GM23248 (cell line): ENCODE measurements around the gene L3MBTL4. TPM values are rescaled to one million over a fixed set of nuclear protein-coding genes. Genes with fewer than 3 reads are reported as not detected.

Experiments
- DNase-seq: peaks from one replicate; pipeline ENCODE4 v3.0.0-alpha.2; 2015
- H2AFZ ChIP-seq: fragments of 200-600 bp; sonication (generic); 2 replicates; pipeline ENCODE4 v1.6.1; 2016; ENCODE audit warnings: antibody characterized with exemption
- H3F3A ChIP-seq: fragments of 200-600 bp; sonication (generic); 2 replicates; pipeline ENCODE4 v1.6.1; 2016; ENCODE audit warnings: mild to moderate bottlenecking, antibody characterized with exemption, mixed run types; ENCODE audit not compliant: insufficient read depth
- H3K27ac ChIP-seq: fragments of 200-600 bp; sonication (generic); 2 replicates; pipeline ENCODE4 v1.5.1; 2016; ENCODE audit warnings: mild to moderate bottlenecking
- H3K27me3 ChIP-seq: fragments of 200-600 bp; sonication (generic); replicated peaks from 2 replicates; pipeline ENCODE4 v1.6.1; 2016; ENCODE audit warnings: mild to moderate bottlenecking; ENCODE audit not compliant: insufficient read depth
- H3K36me3 ChIP-seq: fragments of 200-600 bp; sonication (generic); 2 replicates; pipeline ENCODE4 v1.6.1; 2016; ENCODE audit warnings: low read depth, mild to moderate bottlenecking
- H3K4me1 ChIP-seq: fragments of 200-600 bp; sonication (generic); 2 replicates; pipeline ENCODE4 v1.6.1; 2016; ENCODE audit warnings: mild to moderate bottlenecking; ENCODE audit not compliant: insufficient read depth
- H3K4me2 ChIP-seq: fragments of 200-600 bp; sonication (generic); one replicate; pipeline ENCODE4 v1.6.1; 2016; ENCODE audit warnings: mild to moderate bottlenecking; ENCODE audit not compliant: unreplicated experiment
- H3K4me3 ChIP-seq: fragments of 200-600 bp; sonication (generic); 2 replicates; pipeline ENCODE4 v1.5.1; 2016; ENCODE audit warnings: mild to moderate bottlenecking
- H3K79me2 ChIP-seq: fragments of 200-600 bp; sonication (generic); 2 replicates; pipeline ENCODE4 v1.6.1; 2016; ENCODE audit warnings: mild to moderate bottlenecking; ENCODE audit not compliant: insufficient read depth
- H3K9ac ChIP-seq: fragments of 200-600 bp; sonication (generic); 2 replicates; pipeline ENCODE4 v1.6.1; 2016; ENCODE audit warnings: mild to moderate bottlenecking
- H3K9me2 ChIP-seq: fragments of 200-600 bp; sonication (generic); 2 replicates; pipeline ENCODE4 v1.6.1; 2016; ENCODE audit warnings: mixed run types, mild to moderate bottlenecking, moderate library complexity; ENCODE audit not compliant: insufficient read depth
- H3K9me3 ChIP-seq: fragments of 200-600 bp; sonication (generic); one replicate; pipeline ENCODE4 v1.6.1; 2017; ENCODE audit warnings: low read depth
- H4K20me1 ChIP-seq: fragments of 200-600 bp; sonication (generic); 2 replicates; pipeline ENCODE4 v1.6.0; 2016; ENCODE audit not compliant: insufficient read depth
- EZH2 ChIP-seq: fragments of 200-600 bp; sonication (generic); IDR thresholded peaks from 2 replicates; pipeline ENCODE4 v1.6.1; 2018; ENCODE audit warnings: antibody characterized with exemption, mild to moderate bottlenecking; ENCODE audit not compliant: insufficient read depth, poor library complexity, severe bottlenecking
- EZH2phosphoT487 ChIP-seq: fragments of 200-600 bp; sonication (generic); IDR thresholded peaks from 2 replicates; pipeline ENCODE4 v1.6.1; 2018; ENCODE audit warnings: antibody characterized with exemption, moderate library complexity, mild to moderate bottlenecking, low read depth; ENCODE audit not compliant: insufficient read depth
- WGBS, 2 experiments: methylation state at CpG; one replicate each; pipeline ENCODE4 v1.1.6; 2015 to 2017; ENCODE audit warnings: low lambda C conversion rate in 2 of 2, low coverage in 1 of 2; ENCODE audit errors: missing lambda C conversion rate in 2 of 2; 5-methylcytosine and 5-hydroxymethylcytosine counted together
- in situ Hi-C: fragments of 300-500 bp; cut with MboI; formaldehyde crosslinking; loops from 2 replicates; pipeline ENCODE4 v1.15.0; 2020
- polyA plus RNA-seq: library from polyadenylated mRNA; unstranded; fragments of >200 nt; fragmentation: Nextera tagmentation; extraction: Ambion mirVana; gene quantifications from 2 replicates; pipeline ENCODE4 v1.2.1, GENCODE V29; 2016
- total RNA-seq: library from RNA; depleted of rRNA; stranded (reverse); fragments of >200 nt; shearing (Covaris generic); gene quantifications from 2 replicates; pipeline ENCODE4 v1.2.3, GENCODE V29; 2014

L3MBTL4 gene
- total and polyA plus RNA-seq, 2 experiments from 2014 or later, result not detected

DNA sequence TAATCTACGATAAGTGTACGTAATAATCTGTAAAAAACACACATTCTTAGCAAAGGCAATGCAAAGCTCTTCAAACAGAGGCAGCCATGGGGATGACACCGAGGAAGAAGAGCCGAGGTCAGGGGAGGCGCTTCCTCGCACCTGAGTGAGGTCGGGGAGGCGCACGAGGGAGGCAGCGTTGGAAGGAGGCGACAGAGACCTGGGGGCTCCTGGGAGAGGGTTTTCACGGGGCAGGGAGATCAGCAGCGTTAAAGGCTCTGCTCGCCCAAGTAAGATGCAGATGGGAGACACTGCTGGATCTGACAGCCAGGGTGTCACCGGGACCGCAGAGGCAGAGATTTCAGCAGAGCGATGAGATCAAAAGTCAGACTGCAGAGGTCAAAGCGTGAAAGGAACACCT is 143.1 kb downstream of the L3MBTL4 start:
- Histone ChIP-seq H3K4me1 (no peaks in the 10 kb centered on the region), H3K27me3 (no peaks in the 10 kb centered on the region), H3F3A (no peaks in the 10 kb centered on the region), H3K27ac (no peak overlapping the region), H3K9ac (no peak overlapping the region), H3K9me2 (no peaks in the 10 kb centered on the region), H3K9me3 (no peaks in the 10 kb centered on the region), H3K4me3 (no peak overlapping the region), H4K20me1 (no peaks in the 10 kb centered on the region), H3K36me3 (no peaks in the 10 kb centered on the region), H2AFZ (no peak overlapping the region), H3K79me2 (no peaks in the 10 kb centered on the region), H3K4me2 (no peak overlapping the region)
- in situ Hi-C loops, result no loop called here
- no peak for TF ChIP-seq EZH2
- TF ChIP-seq EZH2phosphoT487, result no peak
- DNase-seq, result no peak
- WGBS, 2 experiments, result 73 to 75% methylated on average over 18 of the region's 18 CpGs

DNA sequence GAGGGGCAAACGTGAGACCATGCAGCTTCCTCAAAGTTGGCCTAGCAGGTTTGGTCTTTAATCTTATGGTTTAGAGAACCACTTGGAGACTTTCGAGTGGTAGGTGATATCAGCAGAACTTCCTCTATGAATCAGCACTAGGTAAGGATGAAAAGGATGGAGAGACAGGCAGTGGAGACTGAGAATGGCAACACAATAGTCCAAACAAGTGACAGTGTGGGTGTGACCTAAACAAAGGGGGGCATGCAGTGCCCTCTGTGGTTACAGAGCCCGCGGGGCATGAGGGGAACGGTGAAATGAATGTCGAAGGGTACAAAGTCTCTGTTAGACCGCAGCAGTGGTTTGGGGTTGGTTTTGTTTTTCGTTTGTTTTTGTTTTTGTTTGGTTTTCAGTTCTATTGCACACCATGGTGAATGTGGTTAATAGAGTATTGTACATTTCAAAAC is 143.9 kb downstream of the L3MBTL4 start:
- Histone ChIP-seq H3K9me3 (no peaks in the 10 kb centered on the region), H3K36me3 (no peaks in the 10 kb centered on the region), H3K9ac (no peak overlapping the region), H3F3A (no peaks in the 10 kb centered on the region), H3K4me1 (no peaks in the 10 kb centered on the region), H3K27ac (no peak overlapping the region), H4K20me1 (no peaks in the 10 kb centered on the region), H3K27me3 (no peaks in the 10 kb centered on the region), H3K4me2 (no peak overlapping the region), H3K4me3 (no peak overlapping the region), H3K9me2 (no peaks in the 10 kb centered on the region), H3K79me2 (no peaks in the 10 kb centered on the region), H2AFZ (no peak overlapping the region)
- 73 to 79% methylated on average over 8 of the region's 8 CpGs for WGBS, 2 experiments
- no peak for TF ChIP-seq EZH2
- TF ChIP-seq EZH2phosphoT487, result no peak
- in situ Hi-C loops, result no loop called here
- no peak for DNase-seq

DNA sequence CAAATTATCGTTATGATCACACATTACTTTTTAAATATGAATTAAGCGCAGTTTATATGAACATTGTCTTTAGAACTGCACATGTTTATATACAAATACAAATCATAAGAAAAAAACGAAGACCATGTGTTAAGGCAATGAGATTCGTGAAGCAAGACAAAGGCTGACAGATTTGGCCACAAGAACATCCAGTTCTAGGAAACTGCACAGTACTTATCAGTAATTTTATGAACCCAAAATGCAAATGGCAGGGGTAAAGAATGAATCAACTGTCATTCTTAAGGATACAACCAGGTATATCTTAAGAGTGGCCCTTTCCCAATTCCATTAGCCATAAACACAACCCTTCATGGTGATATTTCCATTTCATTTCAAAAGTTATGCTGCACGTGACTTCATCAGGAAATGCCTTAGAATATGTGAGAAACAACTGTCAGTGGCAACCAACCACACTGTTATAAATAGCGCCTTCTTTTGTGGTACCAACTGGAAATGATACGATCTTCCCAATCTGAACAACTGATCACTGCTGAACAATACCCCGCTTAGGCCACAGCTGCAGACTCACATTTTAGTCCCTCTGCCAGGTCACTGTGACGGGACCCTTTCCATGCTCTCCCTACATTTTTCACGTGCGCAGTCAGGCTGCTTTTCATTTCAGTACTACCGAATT is 144.9 kb downstream of the L3MBTL4 start:
- Histone ChIP-seq H3K36me3 (no peaks in the 10 kb centered on the region), H3K79me2 (no peaks in the 10 kb centered on the region), H3K9ac (no peak overlapping the region), H3K9me2 (no peaks in the 10 kb centered on the region), H3K9me3 (no peaks in the 10 kb centered on the region), H3K4me2 (no peak overlapping the region), H2AFZ (no peak overlapping the region), H3K27me3 (no peaks in the 10 kb centered on the region), H3K4me3 (no peak overlapping the region), H4K20me1 (no peaks in the 10 kb centered on the region), H3K27ac (no peak overlapping the region), H3K4me1 (no peaks in the 10 kb centered on the region), H3F3A (no peaks in the 10 kb centered on the region)
- TF ChIP-seq EZH2 (no peak), EZH2phosphoT487 (no peak)
- 70 to 72% methylated on average over 12 of the region's 12 CpGs for whole genome bisulfite sequencing, 2 experiments
- in situ Hi-C loops, result no loop called here
- no peak for DNase-seq

DNA sequence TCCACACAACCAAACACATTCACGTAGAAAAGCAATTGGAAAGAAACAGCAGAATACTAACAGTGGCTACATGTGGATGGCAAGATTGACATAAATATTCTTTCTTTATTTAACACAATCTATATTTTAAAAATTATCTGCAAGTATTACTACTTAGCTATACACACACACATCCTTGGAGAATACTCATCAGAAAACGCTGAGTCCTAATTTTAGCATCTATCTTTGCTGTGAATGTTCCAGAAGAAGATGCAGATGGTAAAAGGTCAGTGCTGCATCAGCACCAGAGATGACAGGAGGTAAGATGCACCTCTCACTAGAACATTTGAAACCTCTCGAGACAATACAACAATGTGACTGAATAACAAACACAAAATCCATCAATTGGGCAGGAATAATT is 148.5 kb downstream of the L3MBTL4 start:
- H3K9ac ChIP-seq, result no peak overlapping the region
- H3K4me3 ChIP-seq, result no peak overlapping the region
- no peaks in the 10 kb centered on the region for H3K36me3 ChIP-seq
- WGBS, 2 experiments, result 55 to 58% methylated on average over 3 of the region's 3 CpGs
- TF ChIP-seq EZH2phosphoT487 (no peak), EZH2 (no peak)
- H4K20me1 ChIP-seq, result no peaks in the 10 kb centered on the region
- no peak overlapping the region for H2AFZ ChIP-seq
- no peaks in the 10 kb centered on the region for H3K9me3 ChIP-seq
- in situ Hi-C loops, result no loop called here
- no peak for DNase-seq
- H3K4me2 ChIP-seq, result no peak overlapping the region
- no peaks in the 10 kb centered on the region for H3K79me2 ChIP-seq
- H3K27ac ChIP-seq, result no peak overlapping the region
- no peaks in the 10 kb centered on the region for H3K9me2 ChIP-seq
- H3F3A ChIP-seq, result no peaks in the 10 kb centered on the region
- no peaks in the 10 kb centered on the region for H3K4me1 ChIP-seq
- H3K27me3 ChIP-seq, result no peaks in the 10 kb centered on the region
